Panc1 (cell line): ENCODE results near the gene ST8SIA5. TPM values are rescaled to one million over a fixed set of nuclear protein-coding genes. Genes with fewer than 3 reads are reported as not detected.

Experiments used
- ATAC-seq: fragments of 200-7000 bp; cut with Tn5 transposase; 2 replicates; pipeline ENCODE4 v1.9.1; 2020; ENCODE audit warnings: mild to moderate bottlenecking, moderate library complexity
- BruUV-seq: library from RNA; stranded (reverse); fragments of 400-500 nt; replicated peaks from 2 replicates; lab custom pipeline; 2021; lab: Mats Ljungman, UMichigan
- CTCF ChIA-PET: fragments of 300-600 bp; sonication (Branson Sonifier 250); formaldehyde crosslinking; loops from one replicate; lab custom pipeline; 2022; ENCODE audit warnings: antibody characterized with exemption; lab: Charles Lee
- POLR2A ChIA-PET: fragments of 300-600 bp; sonication (Branson Sonifier 250); formaldehyde crosslinking; loops from one replicate; lab custom pipeline; 2022; ENCODE audit warnings: antibody characterized with exemption; lab: Charles Lee
- DNase-seq: peaks from one replicate; pipeline ENCODE4 v3.0.0-alpha.2; 2010; ENCODE audit warnings: low read depth, low spot score
- H3K27ac ChIP-seq: 2 replicates; pipeline ENCODE4 v1.5.1; 2011; ENCODE audit warnings: mild to moderate bottlenecking, low read length, inconsistent platforms
- H3K27me3 ChIP-seq: fragments of 200-500 bp; sonication (Bioruptor generic); 2 replicates; pipeline ENCODE4 v1.6.0; 2014; ENCODE audit warnings: low read length, inconsistent platforms; ENCODE audit not compliant: control insufficient read depth, insufficient read depth
- H3K36me3 ChIP-seq: fragments of 200-500 bp; sonication (Bioruptor generic); 2 replicates; pipeline ENCODE4 v1.5.1; 2014; ENCODE audit warnings: inconsistent platforms, mild to moderate bottlenecking, low read length, moderate library complexity; ENCODE audit not compliant: control insufficient read depth, insufficient read depth
- H3K4me1 ChIP-seq: 2 replicates; pipeline ENCODE4 v1.5.1; 2011; ENCODE audit warnings: inconsistent platforms, mild to moderate bottlenecking, low read length, moderate library complexity; ENCODE audit not compliant: control insufficient read depth, insufficient read depth
- H3K4me3 ChIP-seq, 2 experiments: 2 replicates each; pipeline ENCODE4 v1.5.1; 2011 to 2012; ENCODE audit warnings: low read depth in 2 of 2, low read length in 2 of 2, mild to moderate bottlenecking in 2 of 2, inconsistent platforms in 1 of 2, moderate library complexity in 1 of 2
- H3K9me3 ChIP-seq: fragments of 200-500 bp; sonication (Bioruptor generic); 2 replicates; pipeline ENCODE4 v1.5.1; 2014; ENCODE audit warnings: low read depth, mild to moderate bottlenecking, inconsistent platforms, low read length, moderate library complexity; ENCODE audit not compliant: control insufficient read depth, insufficient read depth
- CTCF ChIP-seq: fragments of 450-650 bp; IDR thresholded peaks from 2 replicates; pipeline ENCODE4 v1.5.1; 2017; ENCODE audit warnings: mild to moderate bottlenecking
- POLR2AphosphoS5 ChIP-seq: IDR thresholded peaks from 2 replicates; pipeline ENCODE4 v1.6.1; 2012; ENCODE audit warnings: mild to moderate bottlenecking, low read depth, low read length, moderate library complexity
- REST ChIP-seq, 2 experiments: IDR thresholded peaks; 2 replicates each; pipeline ENCODE4 v1.6.1; 2011 to 2012; ENCODE audit warnings: low read depth in 2 of 2, control low read depth in 1 of 2, low read length in 1 of 2, mild to moderate bottlenecking in 1 of 2, moderate library complexity in 1 of 2; ENCODE audit not compliant: insufficient read depth in 1 of 2
- SIN3A ChIP-seq: IDR thresholded peaks from 2 replicates; pipeline ENCODE4 v1.6.1; 2012; ENCODE audit warnings: low read depth, mild to moderate bottlenecking, low read length, moderate library complexity, borderline replicate concordance; ENCODE audit not compliant: insufficient read depth
- TCF7L2 ChIP-seq: IDR thresholded peaks from 2 replicates; pipeline ENCODE4 v1.6.1; 2011; ENCODE audit warnings: mild to moderate bottlenecking, low read depth, low read length, inconsistent platforms
- in situ Hi-C: cut with HindIII; loops from 2 replicates; pipeline ENCODE4 v1.10.0; 2016; ENCODE audit warnings: low sequenced_read_pairs, low pct_unique_long_range_greater_than_20kb
- intact Hi-C: fragments of 100-400 bp; cut with micrococcal nuclease; formaldehyde crosslinking; loops from one replicate; pipeline ENCODE4 v1.10.0; 2022; ENCODE audit not compliant: unreplicated experiment
- total RNA-seq: library from RNA; stranded (reverse); gene quantifications from one replicate; pipeline ENCODE4 v1.2.1, GENCODE V29; 2021; ENCODE audit not compliant: unreplicated experiment

Gene ST8SIA5
- total RNA-seq, 1 experiment from 2014 or later: 0.15 TPM

GRCh38 chr18:46738491-46738890 lies 18.4 kb downstream of the ST8SIA5 start:
- H3K36me3 ChIP-seq: no peaks in the 10 kb centered on the region
- ATAC-seq (no peak), DNase-seq (no peak)
- POLR2A ChIA-PET: no interaction called here
- no peaks in the 10 kb centered on the region for H3K9me3 ChIP-seq
- no peaks in the 10 kb centered on the region for H3K4me1 ChIP-seq
- BruUV-seq: no TSS peak
- intact Hi-C loops (no loop called here), in situ Hi-C loops (no loop called here)
- no peaks in the 10 kb centered on the region for H3K27me3 ChIP-seq
- H3K27ac ChIP-seq: no peak overlapping the region
- CTCF ChIA-PET: no interaction called here
- no peak for TF ChIP-seq SIN3A
- no peak for TF ChIP-seq POLR2AphosphoS5
- TF ChIP-seq REST (IDR thresholded peaks at IDR 0.05; ENCODE audit: insufficient read depth in 1 of 2, low read depth in 2 of 2, low read length in 1 of 2): no peak
- TF ChIP-seq CTCF: no peak
- no peak for TF ChIP-seq TCF7L2
- no peak overlapping the region for H3K4me3 ChIP-seq

- no peak for TF ChIP-seq CTCF
- TF ChIP-seq POLR2AphosphoS5: no peak
- no peak for TF ChIP-seq SIN3A
- H3K27ac ChIP-seq: no peak overlapping the region
- no peaks in the 10 kb centered on the region for H3K9me3 ChIP-seq
- no TSS peak for BruUV-seq
- ATAC-seq (no peak), DNase-seq (no peak)
- no peaks in the 10 kb centered on the region for H3K4me1 ChIP-seq
- no peak overlapping the region for H3K4me3 ChIP-seq
- ChIA-PET CTCF (no interaction called here), POLR2A (no interaction called here)
- intact Hi-C loops (no loop called here), in situ Hi-C loops (no loop called here)
- H3K27me3 ChIP-seq: no peaks in the 10 kb centered on the region
- no peaks in the 10 kb centered on the region for H3K36me3 ChIP-seq
Observed at GRCh38 chr18:46736736-46737135, 20.1 kb downstream of the ST8SIA5 start.

- intact Hi-C loops: no loop called here
- POLR2A ChIA-PET: no interaction called here
- H3K36me3 ChIP-seq: no peaks in the 10 kb centered on the region
- no TSS peak for BruUV-seq
- no peak for ATAC-seq
- no peak overlapping the region for H3K4me3 ChIP-seq
- no peaks in the 10 kb centered on the region for H3K4me1 ChIP-seq
- H3K9me3 ChIP-seq: no peaks in the 10 kb centered on the region
- H3K27me3 ChIP-seq: no peaks in the 10 kb centered on the region
- no peak for DNase-seq
- no peak overlapping the region for H3K27ac ChIP-seq
- in situ Hi-C loops: no loop called here
- TF ChIP-seq TCF7L2 (no peak), CTCF (no peak), REST (IDR thresholded peaks at IDR 0.05; ENCODE audit: insufficient read depth in 1 of 2, low read depth in 2 of 2, low read length in 1 of 2) (no peak), SIN3A (no peak), POLR2AphosphoS5 (no peak)
- CTCF ChIA-PET: no interaction called here
Observed at GRCh38 chr18:46736135-46736534, 20.7 kb downstream of the ST8SIA5 start.
